Colon (tissue), 2 donors: ENCODE data around the gene MYL6.
"Not testable (repeated sequence)": the region's sequence is repeated elsewhere in the genome, so short reads cannot be mapped to it uniquely, and the experiment has no call there.

Experiments used
- FAIRE-seq: peaks from 2 replicates; lab custom pipeline; 2012; peaks lifted over from hg19 to GRCh38; lab: Jason Lieb, UNC
- donor health status: control.
- donor health status: control.

MYL6 gene

GRCh38 chr12:56156464-56157200, 1.5 kb upstream of the MYL6 start:
- not testable (repeated sequence) for FAIRE-seq

GRCh38 chr12:56157201-56158028, 744 bp upstream of the MYL6 start:
- no peak for FAIRE-seq

GRCh38 chr12:56158926-56159461, 835 bp downstream of the MYL6 start:
- no peak for FAIRE-seq

GRCh38 chr12:56159482-56160192, 1.5 kb downstream of the MYL6 start:
- no peak for FAIRE-seq

- FAIRE-seq: no peak
Measured at GRCh38 chr12:56160193-56160763, 2.1 kb downstream of the MYL6 start.

GRCh38 chr12:56160894-56161689, 2.9 kb downstream of the MYL6 start:
- no peak for FAIRE-seq

- FAIRE-seq: no peak
Measured at GRCh38 chr12:56161690-56162351, 3.7 kb downstream of the MYL6 start.

- FAIRE-seq: no peak
Measured at GRCh38 chr12:56162468-56163290, 4.5 kb downstream of the MYL6 start.

GRCh38 chr12:56163533-56164344, 5.6 kb downstream of the MYL6 start:
- no peak for FAIRE-seq

- FAIRE-seq: no peak
Measured at GRCh38 chr12:56164345-56164729, 6.2 kb downstream of the MYL6 start.

GRCh38 chr12:56165369-56165768, 7.2 kb downstream of the MYL6 start:
- FAIRE-seq: no peak

GRCh38 chr12:56169229-56169759, 11.1 kb downstream of the MYL6 start:
- FAIRE-seq: no peak

GRCh38 chr12:56172839-56173238, 14.7 kb downstream of the MYL6 start:
- no peak for FAIRE-seq

- FAIRE-seq: no peak
Measured at GRCh38 chr12:56178347-56178746, 20.2 kb downstream of the MYL6 start.

GRCh38 chr12:56186957-56187356, 28.8 kb downstream of the MYL6 start:
- FAIRE-seq: no peak

GRCh38 chr12:56188131-56188777, 30.1 kb downstream of the MYL6 start:
- FAIRE-seq: no peak

GRCh38 chr12:56188778-56189098, 30.6 kb downstream of the MYL6 start:
- no peak for FAIRE-seq
